Measurements from ENCODE around the gene TM9SF4. TPM values are rescaled to one million over a fixed set of nuclear protein-coding genes. Genes with fewer than 3 reads are reported as not detected.
"Not testable (repeated sequence)": the region's sequence is repeated elsewhere in the genome, so short reads cannot be mapped to it uniquely, and the experiment has no call there.

TM9SF4 gene
- total RNA-seq, 2 donors from 2014 or later: 57.9 to 58.1 TPM

GRCh38 chr20:32186506-32186905 lies 77.0 kb downstream of the TM9SF4 start:
- Mint-ChIP-seq H3K4me1 (ENCODE audit: low read depth in 2 of 2) (peaks cover 11 to 14% of the 10 kb centered on the region in 2 donors), H3K36me3 (no peaks in the 10 kb centered on the region), H3K9me3 (no peaks in the 10 kb centered on the region), H3K4me3 (no peak overlapping the region), H3K27me3 (no peaks in the 10 kb centered on the region), H3K27ac (no peak overlapping the region)
- DNase-seq (ENCODE audit: low spot score): no peak
- ATAC-seq: no peak

GRCh38 chr20:32188376-32189122 lies 79.0 kb downstream of the TM9SF4 start:
- ATAC-seq (no peak), DNase-seq (ENCODE audit: low spot score) (no peak)

GRCh38 chr20:32189123-32189410 lies 79.6 kb downstream of the TM9SF4 start:
- H3K4me1 Mint-ChIP-seq (ENCODE audit: low read depth in 2 of 2): peaks cover 11 to 17% of the 10 kb centered on the region in 2 donors
- H3K27me3 Mint-ChIP-seq: no peaks in the 10 kb centered on the region
- no peak for ATAC-seq
- DNase-seq (ENCODE audit: low spot score): no peak
- H3K9me3 Mint-ChIP-seq: no peaks in the 10 kb centered on the region
- H3K27ac Mint-ChIP-seq: peak overlapping the region in 1 of 2 donors; percentile 13
- peaks cover 5% of the 10 kb centered on the region for H3K36me3 Mint-ChIP-seq
- H3K4me3 Mint-ChIP-seq: peak overlapping the region; percentile 80

More at GRCh38 chr20:32188376-32189122, 79.0 kb downstream of the TM9SF4 start:
- Mint-ChIP-seq H3K9me3 (no peaks in the 10 kb centered on the region), H3K4me3 (peak overlapping the region; percentile 80), H3K27ac (peak overlapping the region in 1 of 2 donors; percentile 13), H3K4me1 (ENCODE audit: low read depth in 2 of 2) (peaks cover 11 to 14% of the 10 kb centered on the region in 2 donors), H3K27me3 (no peaks in the 10 kb centered on the region), H3K36me3 (peaks cover under 1% of the 10 kb centered on the region)

DNA sequence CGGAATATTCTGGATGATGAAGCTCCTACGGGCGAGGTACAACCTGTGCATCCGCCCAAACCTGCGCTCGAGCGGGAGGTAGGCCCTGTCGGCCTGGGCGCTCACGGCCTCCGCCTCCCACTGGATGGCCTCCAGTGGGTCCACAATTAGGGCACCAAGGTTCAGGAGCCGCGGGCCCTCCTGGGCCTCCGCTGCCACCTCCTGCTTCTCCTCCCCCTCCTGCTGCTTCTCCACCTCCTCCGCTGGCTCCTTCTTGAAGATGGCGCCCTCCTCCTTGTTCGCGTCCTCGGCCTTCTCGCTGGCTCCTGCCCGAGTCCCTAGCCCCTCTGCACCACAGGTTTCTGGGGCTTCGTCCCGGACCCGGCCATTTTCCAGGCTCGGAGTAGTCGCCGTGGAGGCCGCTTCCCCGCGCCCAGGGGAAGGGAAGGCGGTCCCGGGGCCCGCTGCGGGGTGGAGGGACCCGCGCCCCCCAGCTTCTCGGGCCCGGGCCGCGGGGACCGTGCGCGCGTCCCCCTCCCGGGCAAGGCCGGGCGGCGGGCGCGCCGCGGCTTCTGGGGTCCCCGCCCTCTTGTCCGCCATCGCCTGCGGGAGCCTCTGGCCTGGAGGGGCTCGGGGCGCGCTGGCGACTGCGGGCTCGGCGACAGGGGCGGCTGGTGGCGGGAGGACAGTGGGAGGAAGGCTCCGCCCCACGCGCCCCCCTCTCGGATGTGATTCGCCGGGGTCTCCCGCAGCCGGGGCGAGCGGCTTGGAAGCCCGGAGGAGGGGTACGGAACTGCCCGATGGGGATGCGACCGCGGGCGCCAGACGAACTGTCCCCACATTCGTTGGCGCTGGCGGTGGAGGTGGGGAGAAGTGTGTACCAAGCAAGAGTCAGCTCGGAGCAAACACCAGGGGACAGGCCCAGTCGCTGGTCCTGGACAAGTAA lies 80.4 kb downstream of the TM9SF4 start:
- peak overlapping the region; percentile 67 for H3K4me3 Mint-ChIP-seq
- peak; percentile 69 for DNase-seq (ENCODE audit: low spot score)
- peaks cover 5% of the 10 kb centered on the region for H3K36me3 Mint-ChIP-seq
- no peaks in the 10 kb centered on the region for H3K27me3 Mint-ChIP-seq
- peaks cover 11 to 19% of the 10 kb centered on the region in 2 donors for H3K4me1 Mint-ChIP-seq (ENCODE audit: low read depth in 2 of 2)
- H3K27ac Mint-ChIP-seq: peak overlapping the region; percentile 39 to 47
- peak; percentile 58 to 71 for ATAC-seq
- no peaks in the 10 kb centered on the region for H3K9me3 Mint-ChIP-seq

DNA sequence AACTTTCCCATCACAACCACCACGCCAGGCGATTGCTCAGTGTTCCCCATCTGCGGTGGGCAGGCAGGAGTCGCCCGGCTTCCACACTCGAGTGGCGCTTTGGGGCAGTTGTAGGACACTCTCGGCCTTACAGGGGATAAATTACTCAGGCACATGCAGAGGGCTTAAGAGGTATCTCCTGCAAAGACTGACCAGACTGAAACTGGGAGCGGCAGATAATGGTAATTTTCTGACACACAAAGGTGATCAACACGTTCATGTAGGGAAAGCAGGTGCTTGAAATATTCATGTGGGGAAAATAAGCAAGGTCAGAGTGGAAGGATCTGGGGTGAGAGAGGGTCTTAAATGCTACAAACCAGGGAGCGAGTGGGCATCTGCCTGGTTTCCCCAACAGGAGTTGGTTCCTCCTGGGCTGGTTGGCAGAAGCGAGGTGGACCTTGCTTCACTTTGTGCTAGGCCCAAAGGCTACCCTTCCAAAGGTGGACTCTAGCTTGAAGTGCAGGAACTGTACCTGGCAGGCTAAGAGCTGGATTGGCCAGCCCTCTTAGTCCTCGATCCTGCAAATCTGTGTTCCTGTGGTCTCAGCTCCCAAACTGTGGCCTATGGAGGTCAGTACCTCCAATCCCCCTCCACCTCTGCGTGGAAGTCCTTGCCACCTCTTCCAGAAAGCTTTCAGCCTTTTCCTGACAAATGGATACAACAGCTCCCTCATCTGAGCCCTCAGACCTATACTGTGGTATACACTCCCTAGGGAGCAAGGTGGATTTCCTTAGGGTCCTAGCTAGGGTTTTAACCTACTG lies 81.3 kb downstream of the TM9SF4 start:
- H3K36me3 Mint-ChIP-seq: peaks cover 11% of the 10 kb centered on the region
- peak in 1 of 2 donors; percentile 25 for ATAC-seq
- H3K27ac Mint-ChIP-seq: peak overlapping the region; percentile 39 to 47
- no peak for DNase-seq (ENCODE audit: low spot score)
- peaks cover 11 to 25% of the 10 kb centered on the region in 2 donors for H3K4me1 Mint-ChIP-seq (ENCODE audit: low read depth in 2 of 2)
- peak overlapping the region; percentile 58 for H3K4me3 Mint-ChIP-seq
- no peaks in the 10 kb centered on the region for H3K27me3 Mint-ChIP-seq
- H3K9me3 Mint-ChIP-seq: no peaks in the 10 kb centered on the region

DNA sequence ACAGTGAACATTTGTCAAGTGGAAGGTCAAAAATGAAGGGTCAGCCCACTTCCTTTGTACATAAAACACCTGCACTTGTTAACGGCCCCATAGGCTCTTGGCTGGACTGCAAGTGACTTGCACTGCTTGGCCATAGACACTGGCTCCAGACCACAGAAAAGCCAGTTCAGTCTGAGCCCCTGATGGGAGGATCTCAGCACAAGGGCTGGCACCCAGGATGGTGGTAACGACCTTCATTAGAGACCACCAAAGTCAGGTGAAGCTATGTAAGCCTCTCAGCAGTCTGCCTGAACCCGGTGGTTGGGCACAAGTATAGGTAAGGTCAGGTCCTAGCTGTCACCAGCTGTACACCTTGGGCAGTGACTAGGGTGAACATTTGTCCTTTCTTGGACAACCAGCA lies 81.9 kb downstream of the TM9SF4 start:
- H3K27me3 Mint-ChIP-seq: no peaks in the 10 kb centered on the region
- no peak for ATAC-seq
- H3K27ac Mint-ChIP-seq: no peak overlapping the region
- peaks cover 11 to 25% of the 10 kb centered on the region in 2 donors for H3K4me1 Mint-ChIP-seq (ENCODE audit: low read depth in 2 of 2)
- peak overlapping the region; percentile 58 for H3K4me3 Mint-ChIP-seq
- H3K36me3 Mint-ChIP-seq: peaks cover 11% of the 10 kb centered on the region
- H3K9me3 Mint-ChIP-seq: no peaks in the 10 kb centered on the region
- no peak for DNase-seq (ENCODE audit: low spot score)

- no peak for ATAC-seq
- H3K4me1 Mint-ChIP-seq (ENCODE audit: low read depth in 2 of 2): peaks cover 11 to 25% of the 10 kb centered on the region in 2 donors
- no peak overlapping the region for H3K27ac Mint-ChIP-seq
- H3K9me3 Mint-ChIP-seq: no peaks in the 10 kb centered on the region
- no peaks in the 10 kb centered on the region for H3K27me3 Mint-ChIP-seq
- no peak for DNase-seq (ENCODE audit: low spot score)
- H3K4me3 Mint-ChIP-seq: no peak overlapping the region
- H3K36me3 Mint-ChIP-seq: peaks cover 11% of the 10 kb centered on the region
Observed at GRCh38 chr20:32191873-32192272, 82.4 kb downstream of the TM9SF4 start.

DNA sequence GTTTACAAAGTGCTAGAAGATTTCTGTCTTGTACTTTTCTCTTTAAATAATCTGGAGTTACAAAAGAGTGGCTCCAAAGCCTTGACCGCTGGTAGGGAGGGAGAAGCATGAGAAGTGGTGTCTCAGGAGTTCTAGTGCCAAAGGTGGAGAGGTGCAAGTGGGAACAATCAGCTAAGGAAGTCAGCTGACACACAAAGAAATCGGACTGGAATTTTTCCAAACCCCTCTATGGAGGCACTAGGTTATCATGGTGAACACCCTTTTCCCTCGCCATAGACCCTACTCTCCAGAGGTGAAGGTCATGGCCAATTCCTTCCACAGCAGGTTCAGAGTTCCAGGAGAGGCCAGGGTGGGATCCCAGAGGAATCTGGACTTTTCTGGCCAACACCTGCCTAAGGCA lies 83.2 kb downstream of the TM9SF4 start:
- H3K4me3 Mint-ChIP-seq: no peak overlapping the region
- no peaks in the 10 kb centered on the region for H3K9me3 Mint-ChIP-seq
- peaks cover 14% of the 10 kb centered on the region for H3K36me3 Mint-ChIP-seq

GRCh38 chr20:32193336-32193735 lies 83.8 kb downstream of the TM9SF4 start:
- H3K36me3 Mint-ChIP-seq: peaks cover 18% of the 10 kb centered on the region
- DNase-seq (ENCODE audit: low spot score); ATAC-seq; H3K27me3 Mint-ChIP-seq; H3K27ac Mint-ChIP-seq; H3K4me3 Mint-ChIP-seq; H3K9me3 Mint-ChIP-seq: not testable (repeated sequence)
- peaks cover 19 to 28% of the 10 kb centered on the region in 2 donors for H3K4me1 Mint-ChIP-seq (ENCODE audit: low read depth in 2 of 2)

More for the DNA sequence above, 83.2 kb downstream of the TM9SF4 start:
- no peak for DNase-seq (ENCODE audit: low spot score)
- H3K27me3 Mint-ChIP-seq: no peaks in the 10 kb centered on the region
- H3K4me1 Mint-ChIP-seq (ENCODE audit: low read depth in 2 of 2): peaks cover 16 to 25% of the 10 kb centered on the region in 2 donors
- no peak for ATAC-seq
- H3K27ac Mint-ChIP-seq: no peak overlapping the region

DNA sequence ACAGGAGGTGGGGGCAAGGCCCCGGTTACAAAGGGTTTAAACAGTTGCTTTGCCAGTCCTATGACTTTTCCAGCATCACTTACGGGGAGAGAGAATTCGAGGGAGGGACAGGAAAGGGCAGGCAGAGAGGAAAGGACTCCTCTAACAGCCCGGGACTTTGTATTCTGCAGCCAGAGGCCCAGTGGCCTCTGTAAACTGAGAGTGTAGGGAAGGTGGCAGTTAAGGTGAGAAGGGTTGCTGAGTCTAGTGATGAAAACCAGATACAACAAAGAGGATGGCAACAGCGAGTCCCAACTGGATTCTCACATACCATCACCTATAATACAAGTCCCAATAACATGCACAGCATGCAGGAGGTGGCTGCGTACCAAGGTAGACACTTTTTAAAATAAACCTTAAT lies 84.5 kb downstream of the TM9SF4 start:
- H3K27me3 Mint-ChIP-seq: no peaks in the 10 kb centered on the region
- DNase-seq (ENCODE audit: low spot score) (no peak), ATAC-seq (no peak)
- H3K36me3 Mint-ChIP-seq: peaks cover 18% of the 10 kb centered on the region
- H3K9me3 Mint-ChIP-seq: no peaks in the 10 kb centered on the region
- H3K4me3 Mint-ChIP-seq: no peak overlapping the region
- H3K27ac Mint-ChIP-seq: no peak overlapping the region
- peaks cover 14 to 24% of the 10 kb centered on the region in 2 donors for H3K4me1 Mint-ChIP-seq (ENCODE audit: low read depth in 2 of 2)

- Mint-ChIP-seq H3K4me1 (ENCODE audit: low read depth in 2 of 2) (peaks cover 11 to 22% of the 10 kb centered on the region in 2 donors), H3K36me3 (peaks cover 18% of the 10 kb centered on the region), H3K4me3 (no peak overlapping the region), H3K27me3 (no peaks in the 10 kb centered on the region), H3K27ac (no peak overlapping the region), H3K9me3 (no peaks in the 10 kb centered on the region)
- DNase-seq (ENCODE audit: low spot score) (no peak), ATAC-seq (no peak)
Observed at GRCh38 chr20:32195581-32195980, 86.1 kb downstream of the TM9SF4 start.

GRCh38 chr20:32196613-32197012 lies 87.1 kb downstream of the TM9SF4 start:
- DNase-seq (ENCODE audit: low spot score): not testable (repeated sequence)
- H3K4me1 Mint-ChIP-seq (ENCODE audit: low read depth in 2 of 2): peaks cover 8 to 18% of the 10 kb centered on the region in 2 donors

DNA sequence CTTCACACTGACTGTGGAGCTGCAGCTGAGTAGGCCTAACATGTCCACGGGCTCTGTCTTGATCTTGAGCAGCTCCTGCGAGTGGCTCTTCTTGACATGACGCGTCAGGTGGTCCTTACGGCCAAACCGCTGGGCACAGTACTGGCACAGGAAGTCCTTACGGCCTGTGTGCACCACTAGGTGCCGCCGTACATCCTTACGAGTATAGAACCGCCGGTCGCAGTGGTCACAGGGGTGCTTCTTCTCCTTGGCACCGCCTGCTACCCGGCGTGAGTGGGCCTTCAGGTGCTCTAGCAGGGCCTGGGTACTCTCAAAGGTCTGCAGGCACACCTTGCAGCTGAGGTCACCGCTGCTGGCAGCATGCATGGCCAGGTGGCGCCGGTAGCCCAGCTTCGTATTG lies 87.6 kb downstream of the TM9SF4 start:
- not testable (repeated sequence) for H3K4me3 Mint-ChIP-seq; H3K27ac Mint-ChIP-seq; ATAC-seq; H3K9me3 Mint-ChIP-seq; H3K27me3 Mint-ChIP-seq; DNase-seq (ENCODE audit: low spot score)
- Mint-ChIP-seq H3K4me1 (ENCODE audit: low read depth in 2 of 2) (peaks cover 8 to 21% of the 10 kb centered on the region in 2 donors), H3K36me3 (peaks cover 18% of the 10 kb centered on the region)

More at GRCh38 chr20:32196613-32197012, 87.1 kb downstream of the TM9SF4 start:
- not testable (repeated sequence) for H3K4me3 Mint-ChIP-seq, H3K27me3 Mint-ChIP-seq, H3K27ac Mint-ChIP-seq, H3K9me3 Mint-ChIP-seq, ATAC-seq
- peaks cover 18% of the 10 kb centered on the region for H3K36me3 Mint-ChIP-seq
